ENCODE data around the gene MAVS.

DNA sequence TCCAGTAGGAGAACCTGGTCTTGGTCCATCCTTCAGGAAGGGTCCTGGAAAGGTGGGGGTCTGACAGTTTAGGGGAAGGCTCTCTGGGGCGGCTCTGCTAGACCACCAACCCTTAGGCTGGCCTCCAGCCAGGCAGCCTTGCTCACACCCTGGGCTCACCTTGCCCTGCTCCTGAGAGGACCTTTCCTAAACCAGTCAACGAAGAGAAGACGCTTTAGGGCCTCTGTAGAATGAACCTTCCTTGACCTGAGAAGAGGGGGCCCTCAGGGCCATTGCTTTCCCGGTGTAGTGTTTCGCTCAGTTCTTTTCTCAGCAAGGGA, 49.4 kb upstream of the MAVS start:
- TF ChIP-seq, protein P1, sequence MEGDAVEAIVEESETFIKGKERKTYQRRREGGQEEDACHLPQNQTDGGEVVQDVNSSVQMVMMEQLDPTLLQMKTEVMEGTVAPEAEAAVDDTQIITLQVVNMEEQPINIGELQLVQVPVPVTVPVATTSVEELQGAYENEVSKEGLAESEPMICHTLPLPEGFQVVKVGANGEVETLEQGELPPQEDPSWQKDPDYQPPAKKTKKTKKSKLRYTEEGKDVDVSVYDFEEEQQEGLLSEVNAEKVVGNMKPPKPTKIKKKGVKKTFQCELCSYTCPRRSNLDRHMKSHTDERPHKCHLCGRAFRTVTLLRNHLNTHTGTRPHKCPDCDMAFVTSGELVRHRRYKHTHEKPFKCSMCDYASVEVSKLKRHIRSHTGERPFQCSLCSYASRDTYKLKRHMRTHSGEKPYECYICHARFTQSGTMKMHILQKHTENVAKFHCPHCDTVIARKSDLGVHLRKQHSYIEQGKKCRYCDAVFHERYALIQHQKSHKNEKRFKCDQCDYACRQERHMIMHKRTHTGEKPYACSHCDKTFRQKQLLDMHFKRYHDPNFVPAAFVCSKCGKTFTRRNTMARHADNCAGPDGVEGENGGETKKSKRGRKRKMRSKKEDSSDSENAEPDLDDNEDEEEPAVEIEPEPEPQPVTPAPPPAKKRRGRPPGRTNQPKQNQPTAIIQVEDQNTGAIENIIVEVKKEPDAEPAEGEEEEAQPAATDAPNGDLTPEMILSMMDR (IDR thresholded peaks at IDR 0.05 in 8 of 11, conservative IDR thresholded peaks at IDR 0.05 in 3 of 11): no peak
- TF ChIP-seq POLR2AphosphoS5 (IDR thresholded peaks at IDR 0.05): no peak
